Measurements from ENCODE around the gene VSTM2B. TPM values are rescaled to one million over a fixed set of nuclear protein-coding genes. Genes with fewer than 3 reads are reported as not detected.

Gene VSTM2B
- polyA plus RNA-seq (2011; rRNA removed) (not detected in 2 replicates), polyA minus RNA-seq (2011; rRNA and poly(A)+ RNA removed) (not detected in 2 replicates)

GRCh38 chr19:29525901-29526729 lies at the start of gene VSTM2B:
Gene VSTM2B (plus strand): TSS chr19:29525994. CDS start chr19:29526584, 590 bp downstream.
- peaks cover 53% of the 10 kb centered on the region for H3K27me3 ChIP-seq (ENCODE audit: control insufficient read depth, insufficient read depth, low read length)

GRCh38 chr19:29476528-29476927 lies 49.3 kb upstream of the VSTM2B start:
- CTCF ChIA-PET, result no interaction called here
- TF ChIP-seq CTCF (IDR thresholded peaks at IDR 0.05; ENCODE audit: low read depth, low read length), result no peak
- Histone ChIP-seq H3K27ac (ENCODE audit: low read depth, low read length) (no peak overlapping the region), H3K9me3 (ENCODE audit: control insufficient read depth, insufficient read depth, low read length) (peaks cover 34% of the 10 kb centered on the region), H3K4me3 (ENCODE audit: low read depth, low read length) (no peak overlapping the region), H3K27me3 (ENCODE audit: control insufficient read depth, insufficient read depth, low read length) (no peaks in the 10 kb centered on the region)
- no peak for DNase-seq (ENCODE audit: low read depth, low spot score)
- POLR2A ChIA-PET, result no interaction called here

More at GRCh38 chr19:29525901-29526729, at the start of gene VSTM2B:
- Histone ChIP-seq H3K27ac (ENCODE audit: low read depth, low read length) (no peak within 1 kb of the TSS), H3K4me3 (ENCODE audit: low read depth, low read length) (no peak within 1 kb of the TSS), H3K9me3 (ENCODE audit: control insufficient read depth, insufficient read depth, low read length) (peaks cover 10% of the 10 kb centered on the region; the same call in 1 of the 2 replicates)
- POLR2A ChIA-PET, result no interaction called here
- CTCF ChIA-PET, result no interaction called here
- no peak for TF ChIP-seq CTCF (IDR thresholded peaks at IDR 0.05; ENCODE audit: low read depth, low read length)
- no peak for DNase-seq (ENCODE audit: low read depth, low spot score)

GRCh38 chr19:29477831-29478577 lies 47.8 kb upstream of the VSTM2B start:
- ChIA-PET CTCF (interaction anchor here (0.6 kb wide), 1 partner anchor 85 kb away, joined by 5 read pairs; no protein-coding TSS in a partner anchor), POLR2A (interaction anchor here (0.6 kb wide), 1 partner anchor 110 kb away, joined by 5 read pairs; no protein-coding TSS in a partner anchor)
- Histone ChIP-seq H3K9me3 (ENCODE audit: control insufficient read depth, insufficient read depth, low read length) (peaks cover 37% of the 10 kb centered on the region), H3K4me3 (ENCODE audit: low read depth, low read length) (no peak overlapping the region), H3K27me3 (ENCODE audit: control insufficient read depth, insufficient read depth, low read length) (no peaks in the 10 kb centered on the region), H3K27ac (ENCODE audit: low read depth, low read length) (no peak overlapping the region)
- no peak for DNase-seq (ENCODE audit: low read depth, low spot score)
- no peak for TF ChIP-seq CTCF (IDR thresholded peaks at IDR 0.05; ENCODE audit: low read depth, low read length)

- Histone ChIP-seq H3K27me3 (ENCODE audit: control insufficient read depth, insufficient read depth, low read length) (no peaks in the 10 kb centered on the region), H3K4me3 (ENCODE audit: low read depth, low read length) (no peak overlapping the region), H3K27ac (ENCODE audit: low read depth, low read length) (no peak overlapping the region), H3K9me3 (ENCODE audit: control insufficient read depth, insufficient read depth, low read length) (peaks cover 42% of the 10 kb centered on the region)
- TF ChIP-seq CTCF (IDR thresholded peaks at IDR 0.05; ENCODE audit: low read depth, low read length), result no peak; the same call in 1 of the 2 replicates
- ChIA-PET CTCF (interaction anchor here (0.6 kb wide), 1 partner anchor 86 kb away, joined by 5 read pairs; no protein-coding TSS in a partner anchor), POLR2A (no interaction called here)
- DNase-seq (ENCODE audit: low read depth, low spot score), result no peak
Measured at GRCh38 chr19:29478578-29479565, 46.9 kb upstream of the VSTM2B start.

Data from AG04450 (cell line).